OCI-LY7 (cell line): Measurements from ENCODE around the gene C9orf78. TPM values are rescaled to one million over a fixed set of nuclear protein-coding genes. Genes with fewer than 3 reads are reported as not detected.

Experiments
- BruUV-seq: library from RNA; stranded (reverse); fragments of 400-500 nt; replicated peaks from 2 replicates; lab custom pipeline; 2021; lab: Mats Ljungman, UMichigan
- CTCF ChIA-PET: fragments of 300-600 bp; sonication (Branson Sonifier 250); formaldehyde crosslinking; loops from one replicate; lab custom pipeline; 2022; ENCODE audit warnings: antibody characterized with exemption; ENCODE audit not compliant: unreplicated experiment; lab: Charles Lee
- POLR2A ChIA-PET: fragments of 300-600 bp; sonication (Branson Sonifier 250); formaldehyde crosslinking; loops from one replicate; lab custom pipeline; 2022; ENCODE audit warnings: antibody characterized with exemption; lab: Charles Lee
- DNase-seq: peaks from one replicate; pipeline ENCODE4 v3.0.0-alpha.2; 2015; ENCODE audit warnings: low spot score
- H2AFZ ChIP-seq: fragments of 200-600 bp; sonication (generic), shearing (Covaris generic); 2 replicates; pipeline ENCODE4 v1.6.1; 2014; ENCODE audit warnings: mild to moderate bottlenecking, antibody characterized with exemption, low read length, moderate library complexity
- H3K27ac ChIP-seq: fragments of 200-600 bp; sonication (generic); 2 replicates; pipeline ENCODE4 v1.5.1; 2014; ENCODE audit warnings: mixed run types, low read depth, mild to moderate bottlenecking, moderate library complexity, low read length, inconsistent platforms; ENCODE audit not compliant: poor library complexity, severe bottlenecking
- H3K36me3 ChIP-seq: fragments of 200-600 bp; sonication (generic); 2 replicates; pipeline ENCODE4 v1.6.1; 2014; ENCODE audit warnings: mild to moderate bottlenecking, antibody characterized with exemption, low read length, moderate library complexity, mixed read lengths; ENCODE audit not compliant: insufficient read depth
- H3K4me1 ChIP-seq: fragments of 200-600 bp; sonication (generic); 2 replicates; pipeline ENCODE4 v1.5.1; 2014; ENCODE audit warnings: mild to moderate bottlenecking, low read length; ENCODE audit not compliant: insufficient read depth, poor library complexity, severe bottlenecking
- H3K4me2 ChIP-seq: fragments of 200-600 bp; sonication (generic); 2 replicates; pipeline ENCODE4 v1.6.1; 2014; ENCODE audit warnings: mild to moderate bottlenecking, low read length
- H3K4me3 ChIP-seq: fragments of 200-600 bp; sonication (generic); 2 replicates; pipeline ENCODE4 v1.5.1; 2014; ENCODE audit warnings: mild to moderate bottlenecking, low read depth, low read length; ENCODE audit not compliant: poor library complexity, severe bottlenecking
- H3K79me2 ChIP-seq: fragments of 200-600 bp; sonication (generic); 2 replicates; pipeline ENCODE4 v1.6.1; 2016; ENCODE audit warnings: low read depth, mild to moderate bottlenecking, low read length, moderate library complexity, mixed read lengths; ENCODE audit not compliant: insufficient read depth
- H3K9me2 ChIP-seq: fragments of 200-600 bp; sonication (generic); 2 replicates; pipeline ENCODE4 v1.6.1; 2016; ENCODE audit warnings: mild to moderate bottlenecking, low read length, mixed read lengths; ENCODE audit not compliant: insufficient read depth
- H3K9me3 ChIP-seq: fragments of 200-600 bp; sonication (generic); 2 replicates; pipeline ENCODE4 v1.6.1; 2014; ENCODE audit warnings: mild to moderate bottlenecking, mixed run types, low read length, mixed read lengths
- H4K20me1 ChIP-seq: fragments of 200-600 bp; sonication (generic); 2 replicates; pipeline ENCODE4 v1.6.1; 2014; ENCODE audit warnings: mild to moderate bottlenecking, antibody characterized with exemption, low read length, moderate library complexity, mixed read lengths; ENCODE audit not compliant: insufficient read depth
- EZH2phosphoT487 ChIP-seq: fragments of 200-600 bp; sonication (generic); IDR thresholded peaks from 2 replicates; pipeline ENCODE4 v1.6.1; 2018; ENCODE audit warnings: low read depth, borderline replicate concordance, mild to moderate bottlenecking, mixed run types, antibody characterized with exemption, low read length, moderate library complexity, mixed read lengths
- intact Hi-C: fragments of 100-400 bp; cut with micrococcal nuclease; formaldehyde crosslinking; loops from one replicate; pipeline ENCODE4 v1.10.0; 2022; ENCODE audit not compliant: unreplicated experiment
- total RNA-seq, 2 experiments: library from RNA; depleted of rRNA in 1 of 2; stranded (reverse); fragments of >200 nt in 1 of 2; shearing (Covaris generic) in 1 of 2; gene quantifications; 2 replicates each; pipeline ENCODE4 v1.2.3, GENCODE V29; 2014 to 2022
- TF ChIP-seq, protein P1 (sequence below): fragments of 200-600 bp; sonication (generic); conservative IDR thresholded peaks from 2 replicates; pipeline ENCODE4 v1.5.1; 2014; ENCODE audit warnings: mild to moderate bottlenecking, antibody characterized with exemption, low read length, moderate library complexity, mixed read lengths

C9orf78 gene
- total RNA-seq, 2 experiments from 2014 or later = 49.4 to 60.6 TPM

DNA sequence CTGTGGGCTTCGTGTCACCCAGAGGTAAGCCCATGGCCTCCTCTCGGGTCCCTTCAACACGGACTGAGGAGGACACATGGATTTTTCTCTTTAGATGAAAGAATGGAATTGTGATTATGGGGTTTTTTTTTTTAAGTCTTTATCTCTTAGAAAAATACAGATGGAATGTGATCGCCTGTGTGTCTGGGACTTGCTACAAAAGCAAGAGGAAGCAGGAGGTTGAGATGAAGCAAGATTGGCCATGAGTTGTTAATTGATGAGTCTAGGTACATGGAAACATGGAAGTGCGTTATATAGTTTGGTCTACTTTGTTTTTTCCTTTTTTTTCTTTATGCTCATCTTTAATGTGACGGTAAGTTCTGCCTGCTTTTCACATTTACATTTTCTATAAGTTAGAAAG, 14.8 kb upstream of the C9orf78 start:
- H3K36me3 ChIP-seq = peaks cover 20% of the 10 kb centered on the region
- ChIA-PET CTCF (no interaction called here), POLR2A (interaction anchor here (1.0 kb wide), 1 partner anchor 169 kb away, joined by 3 read pairs; no protein-coding TSS in a partner anchor)
- no peaks in the 10 kb centered on the region for H3K9me2 ChIP-seq
- H3K4me3 ChIP-seq = no peak overlapping the region
- H3K9me3 ChIP-seq = no peaks in the 10 kb centered on the region
- no peaks in the 10 kb centered on the region for H3K79me2 ChIP-seq
- H3K4me2 ChIP-seq = no peak overlapping the region
- BruUV-seq = no TSS peak
- H4K20me1 ChIP-seq = no peaks in the 10 kb centered on the region
- H2AFZ ChIP-seq = no peak overlapping the region
- H3K4me1 ChIP-seq = peaks cover 4% of the 10 kb centered on the region
- no peak for TF ChIP-seq EZH2phosphoT487
- TF ChIP-seq, protein P1, sequence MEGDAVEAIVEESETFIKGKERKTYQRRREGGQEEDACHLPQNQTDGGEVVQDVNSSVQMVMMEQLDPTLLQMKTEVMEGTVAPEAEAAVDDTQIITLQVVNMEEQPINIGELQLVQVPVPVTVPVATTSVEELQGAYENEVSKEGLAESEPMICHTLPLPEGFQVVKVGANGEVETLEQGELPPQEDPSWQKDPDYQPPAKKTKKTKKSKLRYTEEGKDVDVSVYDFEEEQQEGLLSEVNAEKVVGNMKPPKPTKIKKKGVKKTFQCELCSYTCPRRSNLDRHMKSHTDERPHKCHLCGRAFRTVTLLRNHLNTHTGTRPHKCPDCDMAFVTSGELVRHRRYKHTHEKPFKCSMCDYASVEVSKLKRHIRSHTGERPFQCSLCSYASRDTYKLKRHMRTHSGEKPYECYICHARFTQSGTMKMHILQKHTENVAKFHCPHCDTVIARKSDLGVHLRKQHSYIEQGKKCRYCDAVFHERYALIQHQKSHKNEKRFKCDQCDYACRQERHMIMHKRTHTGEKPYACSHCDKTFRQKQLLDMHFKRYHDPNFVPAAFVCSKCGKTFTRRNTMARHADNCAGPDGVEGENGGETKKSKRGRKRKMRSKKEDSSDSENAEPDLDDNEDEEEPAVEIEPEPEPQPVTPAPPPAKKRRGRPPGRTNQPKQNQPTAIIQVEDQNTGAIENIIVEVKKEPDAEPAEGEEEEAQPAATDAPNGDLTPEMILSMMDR = no peak
- H3K27ac ChIP-seq = no peak overlapping the region
- no peak for DNase-seq
- intact Hi-C loops = no loop called here

DNA sequence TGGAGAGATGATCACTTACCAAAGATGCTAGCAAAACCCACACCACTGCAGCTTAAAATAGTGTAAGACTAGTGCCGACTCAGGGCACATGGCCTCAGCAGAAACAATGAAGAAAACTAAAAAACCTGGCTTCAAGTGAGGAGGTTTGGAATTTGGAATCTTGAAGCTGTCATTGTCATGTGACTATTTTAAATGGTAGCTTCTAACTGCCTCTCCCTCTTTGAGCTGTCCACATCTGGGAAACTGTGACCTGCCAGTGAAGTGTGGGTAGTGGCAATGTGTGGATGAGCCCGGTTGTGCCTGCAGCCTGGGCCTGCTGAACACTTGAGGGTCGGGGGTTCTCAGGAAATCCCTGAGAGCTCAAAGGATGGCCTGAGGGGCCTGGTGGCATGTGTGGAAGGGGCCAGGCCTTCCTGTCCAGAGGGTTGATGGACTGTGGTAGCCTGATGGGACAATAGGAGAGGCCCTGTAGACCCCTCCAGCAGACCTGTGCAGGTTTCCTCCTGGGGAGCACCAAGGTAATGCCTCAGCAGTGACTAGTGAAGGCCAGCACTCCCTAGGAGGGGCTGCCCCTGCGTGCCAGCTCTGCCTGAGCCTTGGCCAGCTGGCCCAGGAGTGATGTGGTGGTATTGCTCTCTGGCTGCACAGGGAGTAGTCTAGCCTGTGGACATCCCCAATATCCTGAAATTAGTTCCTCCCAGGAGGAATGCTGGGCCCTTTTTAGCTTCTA, 13.8 kb upstream of the C9orf78 start:
- Histone ChIP-seq H2AFZ (no peak overlapping the region), H3K4me1 (peaks cover 4% of the 10 kb centered on the region), H4K20me1 (no peaks in the 10 kb centered on the region), H3K4me2 (no peak overlapping the region), H3K4me3 (no peak overlapping the region), H3K36me3 (peaks cover 14% of the 10 kb centered on the region), H3K9me3 (no peaks in the 10 kb centered on the region), H3K9me2 (no peaks in the 10 kb centered on the region), H3K79me2 (no peaks in the 10 kb centered on the region), H3K27ac (no peak overlapping the region)
- no peak for TF ChIP-seq EZH2phosphoT487
- TF ChIP-seq, protein P1 = no peak
- no peak for DNase-seq
- intact Hi-C loops = no loop called here
- ChIA-PET CTCF (no interaction called here), POLR2A (interaction anchor here (1.0 kb wide), 1 partner anchor 170 kb away, joined by 3 read pairs; no protein-coding TSS in a partner anchor)
- no TSS peak for BruUV-seq

DNA sequence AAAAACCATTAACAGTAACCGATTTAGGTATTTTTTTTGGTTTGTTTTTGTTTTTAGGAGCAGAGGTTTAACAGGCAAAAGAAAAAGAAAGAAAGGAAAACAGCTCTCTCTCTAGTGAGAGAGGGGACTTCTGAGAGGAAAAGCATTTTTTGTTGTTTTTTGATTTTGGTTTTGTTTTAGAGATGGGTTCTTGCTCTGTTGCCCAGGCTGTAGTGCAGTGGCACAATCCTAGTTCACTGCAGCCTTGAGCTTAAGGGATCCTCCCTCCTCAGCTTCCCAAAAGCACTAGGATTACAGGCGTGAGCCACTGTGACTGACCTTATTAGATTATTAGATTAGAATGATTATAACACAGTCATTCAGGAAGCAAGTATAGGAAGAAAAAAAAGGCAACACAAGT, 10.3 kb upstream of the C9orf78 start:
- H4K20me1 ChIP-seq = no peaks in the 10 kb centered on the region
- ChIA-PET CTCF (no interaction called here), POLR2A (interaction anchor here (1.0 kb wide), 1 partner anchor 11 kb away, joined by 3 read pairs; no protein-coding TSS in a partner anchor)
- no peaks in the 10 kb centered on the region for H3K9me3 ChIP-seq
- H3K27ac ChIP-seq = no peak overlapping the region
- no peaks in the 10 kb centered on the region for H3K79me2 ChIP-seq
- no peak overlapping the region for H3K4me3 ChIP-seq
- H3K9me2 ChIP-seq = no peaks in the 10 kb centered on the region
- no peak overlapping the region for H2AFZ ChIP-seq
- intact Hi-C loops = no loop called here
- no peak for DNase-seq
- H3K4me1 ChIP-seq = peaks cover 5% of the 10 kb centered on the region
- TF ChIP-seq EZH2phosphoT487 = no peak
- TF ChIP-seq, protein P1 = no peak
- H3K36me3 ChIP-seq = no peaks in the 10 kb centered on the region
- H3K4me2 ChIP-seq = no peak overlapping the region
- BruUV-seq = no TSS peak
